ENCODE data around the gene VAV2. TPM values are rescaled to one million over a fixed set of nuclear protein-coding genes. Genes with fewer than 3 reads are reported as not detected.

Gene VAV2
- total and polyA plus RNA-seq, 5 donors from 2014 or later, result 0.24 to 0.67 (median 0.37) TPM; not detected in 1

- Mint-ChIP-seq H3K27me3 (no peaks in the 10 kb centered on the region), H3K9me3 (no peaks in the 10 kb centered on the region), H3K4me3 (no peak overlapping the region), H3K27ac (no peak overlapping the region), H3K36me3 (no peaks in the 10 kb centered on the region), H3K4me1 (no peaks in the 10 kb centered on the region)
- ATAC-seq (ENCODE audit: low read depth in 2 of 2) (no peak), DNase-seq (no peak)
- Histone ChIP-seq H3K27me3 (ENCODE audit: control insufficient read depth, insufficient read depth, low read length) (no peaks in the 10 kb centered on the region), H3K27ac (ENCODE audit: insufficient read depth, low read length, poor library complexity, severe bottlenecking) (no peak overlapping the region), H3K9me3 (ENCODE audit: control insufficient read depth in 2 of 2, low read length in 2 of 2) (no peaks in the 10 kb centered on the region), H3K4me1 (ENCODE audit: control insufficient read depth, insufficient read depth, low read length, poor library complexity, severe bottlenecking) (no peaks in the 10 kb centered on the region), H3K4me3 (ENCODE audit: low read depth, low read length) (no peak overlapping the region), H3K36me3 (ENCODE audit: control insufficient read depth, insufficient read depth, low read length) (no peaks in the 10 kb centered on the region)
Observed at GRCh38 chr9:133910855-133911514, 81.1 kb downstream of the VAV2 start.

DNA sequence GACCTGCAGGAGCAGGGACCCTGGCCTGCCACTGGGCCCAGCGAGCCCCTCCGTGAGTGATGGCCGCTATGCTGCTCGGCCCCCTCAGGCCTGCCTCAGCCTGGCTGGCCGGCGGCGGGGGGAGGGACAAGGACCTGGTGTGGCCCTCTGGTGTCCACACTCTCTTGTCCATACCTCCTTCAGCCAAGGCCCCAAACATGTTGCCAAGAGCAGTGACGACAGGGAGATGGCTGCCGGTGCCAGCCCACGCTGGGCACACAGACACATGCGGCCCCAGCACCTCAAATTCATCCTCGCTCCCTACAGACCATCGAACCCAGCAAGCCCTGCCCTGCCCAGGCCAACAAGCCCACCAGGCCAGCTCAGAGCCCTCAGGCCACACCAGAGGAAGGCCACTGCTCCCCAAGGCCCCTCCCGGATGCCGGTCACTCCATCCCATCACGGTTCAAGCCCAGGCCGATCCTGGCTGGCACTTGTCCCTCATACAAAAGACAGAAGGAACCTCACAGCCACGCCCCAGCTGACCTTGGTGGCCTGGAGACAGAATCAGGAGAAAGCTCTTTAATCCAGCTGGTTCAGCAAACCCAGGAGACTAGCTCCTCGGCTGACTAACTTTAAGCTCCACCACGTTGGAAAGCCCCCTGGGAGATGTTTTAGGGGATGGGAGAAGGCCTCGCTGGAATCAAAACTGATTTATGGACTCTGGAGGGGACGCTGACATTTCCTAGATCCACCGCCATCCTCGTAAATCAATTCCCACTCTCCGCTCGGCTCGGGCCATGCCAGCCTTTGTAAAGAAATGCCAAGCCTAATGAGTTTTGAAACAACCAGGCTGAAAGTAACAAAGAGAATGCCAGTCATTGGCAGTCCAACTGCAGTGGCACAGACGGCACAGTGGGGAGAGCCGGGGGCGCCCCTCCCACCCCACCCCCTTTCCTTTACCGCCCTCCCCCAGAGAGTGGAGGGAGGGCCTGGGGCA lies 84.9 kb downstream of the VAV2 start:
- H3K4me1 Mint-ChIP-seq, result no peaks in the 10 kb centered on the region
- no peak overlapping the region for H3K27ac Mint-ChIP-seq

GRCh38 chr9:133906218-133906617 lies 85.9 kb downstream of the VAV2 start:
- no peak for DNase-seq
- H3K4me3 Mint-ChIP-seq, result no peak overlapping the region
- ATAC-seq (ENCODE audit: low read depth in 2 of 2), result no peak
- Histone ChIP-seq H3K36me3 (ENCODE audit: control insufficient read depth, insufficient read depth, low read length) (no peaks in the 10 kb centered on the region), H3K4me1 (ENCODE audit: control insufficient read depth, insufficient read depth, low read length, poor library complexity, severe bottlenecking) (no peaks in the 10 kb centered on the region), H3K9me3 (ENCODE audit: control insufficient read depth in 2 of 2, low read length in 2 of 2) (no peaks in the 10 kb centered on the region), H3K27me3 (ENCODE audit: control insufficient read depth, insufficient read depth, low read length) (no peaks in the 10 kb centered on the region), H3K27ac (ENCODE audit: insufficient read depth, low read length, poor library complexity, severe bottlenecking) (no peak overlapping the region), H3K4me3 (ENCODE audit: low read depth, low read length) (no peak overlapping the region)
- H3K27me3 Mint-ChIP-seq, result no peaks in the 10 kb centered on the region
- H3K27ac Mint-ChIP-seq, result no peak overlapping the region
- no peaks in the 10 kb centered on the region for H3K4me1 Mint-ChIP-seq
- H3K36me3 Mint-ChIP-seq, result no peaks in the 10 kb centered on the region
- no peaks in the 10 kb centered on the region for H3K9me3 Mint-ChIP-seq

More for the DNA sequence above, 84.9 kb downstream of the VAV2 start:
- no peaks in the 10 kb centered on the region for H3K4me1 ChIP-seq (ENCODE audit: control insufficient read depth, insufficient read depth, low read length, poor library complexity, severe bottlenecking)
- Mint-ChIP-seq H3K4me3 (no peak overlapping the region), H3K27me3 (no peaks in the 10 kb centered on the region), H3K9me3 (no peaks in the 10 kb centered on the region), H3K36me3 (no peaks in the 10 kb centered on the region)
- H3K27ac ChIP-seq (ENCODE audit: insufficient read depth, low read length, poor library complexity, severe bottlenecking), result no peak overlapping the region
- no peaks in the 10 kb centered on the region for H3K36me3 ChIP-seq (ENCODE audit: control insufficient read depth, insufficient read depth, low read length)
- H3K27me3 ChIP-seq (ENCODE audit: control insufficient read depth, insufficient read depth, low read length), result no peaks in the 10 kb centered on the region
- DNase-seq, result no peak
- H3K9me3 ChIP-seq (ENCODE audit: control insufficient read depth in 2 of 2, low read length in 2 of 2), result no peaks in the 10 kb centered on the region
- H3K4me3 ChIP-seq (ENCODE audit: low read depth, low read length), result no peak overlapping the region
- ATAC-seq (ENCODE audit: low read depth in 2 of 2), result no peak

GRCh38 chr9:133905493-133905892 lies 86.6 kb downstream of the VAV2 start:
- Histone ChIP-seq H3K4me3 (ENCODE audit: low read depth, low read length) (no peak overlapping the region), H3K9me3 (ENCODE audit: control insufficient read depth in 2 of 2, low read length in 2 of 2) (no peaks in the 10 kb centered on the region), H3K4me1 (ENCODE audit: control insufficient read depth, insufficient read depth, low read length, poor library complexity, severe bottlenecking) (no peaks in the 10 kb centered on the region), H3K27me3 (ENCODE audit: control insufficient read depth, insufficient read depth, low read length) (no peaks in the 10 kb centered on the region), H3K36me3 (ENCODE audit: control insufficient read depth, insufficient read depth, low read length) (no peaks in the 10 kb centered on the region), H3K27ac (ENCODE audit: insufficient read depth, low read length, poor library complexity, severe bottlenecking) (no peak overlapping the region)
- Mint-ChIP-seq H3K4me3 (no peak overlapping the region), H3K36me3 (no peaks in the 10 kb centered on the region), H3K27ac (peak overlapping the region in 1 of 3 donors; percentile 32), H3K4me1 (no peaks in the 10 kb centered on the region), H3K9me3 (no peaks in the 10 kb centered on the region), H3K27me3 (no peaks in the 10 kb centered on the region)
- ATAC-seq (ENCODE audit: low read depth in 2 of 2) (no peak), DNase-seq (no peak)

- Mint-ChIP-seq H3K9me3 (no peaks in the 10 kb centered on the region), H3K4me3 (no peak overlapping the region), H3K36me3 (no peaks in the 10 kb centered on the region), H3K27ac (peak overlapping the region in 1 of 3 donors; percentile 43), H3K4me1 (no peaks in the 10 kb centered on the region), H3K27me3 (no peaks in the 10 kb centered on the region)
- Histone ChIP-seq H3K27ac (ENCODE audit: insufficient read depth, low read length, poor library complexity, severe bottlenecking) (no peak overlapping the region), H3K9me3 (ENCODE audit: control insufficient read depth in 2 of 2, low read length in 2 of 2) (no peaks in the 10 kb centered on the region), H3K36me3 (ENCODE audit: control insufficient read depth, insufficient read depth, low read length) (no peaks in the 10 kb centered on the region), H3K4me1 (ENCODE audit: control insufficient read depth, insufficient read depth, low read length, poor library complexity, severe bottlenecking) (no peaks in the 10 kb centered on the region), H3K4me3 (ENCODE audit: low read depth, low read length) (no peak overlapping the region), H3K27me3 (ENCODE audit: control insufficient read depth, insufficient read depth, low read length) (no peaks in the 10 kb centered on the region)
- ATAC-seq (ENCODE audit: low read depth in 2 of 2), result no peak
- no peak for DNase-seq
Observed at GRCh38 chr9:133904346-133905090, 87.6 kb downstream of the VAV2 start.

DNA sequence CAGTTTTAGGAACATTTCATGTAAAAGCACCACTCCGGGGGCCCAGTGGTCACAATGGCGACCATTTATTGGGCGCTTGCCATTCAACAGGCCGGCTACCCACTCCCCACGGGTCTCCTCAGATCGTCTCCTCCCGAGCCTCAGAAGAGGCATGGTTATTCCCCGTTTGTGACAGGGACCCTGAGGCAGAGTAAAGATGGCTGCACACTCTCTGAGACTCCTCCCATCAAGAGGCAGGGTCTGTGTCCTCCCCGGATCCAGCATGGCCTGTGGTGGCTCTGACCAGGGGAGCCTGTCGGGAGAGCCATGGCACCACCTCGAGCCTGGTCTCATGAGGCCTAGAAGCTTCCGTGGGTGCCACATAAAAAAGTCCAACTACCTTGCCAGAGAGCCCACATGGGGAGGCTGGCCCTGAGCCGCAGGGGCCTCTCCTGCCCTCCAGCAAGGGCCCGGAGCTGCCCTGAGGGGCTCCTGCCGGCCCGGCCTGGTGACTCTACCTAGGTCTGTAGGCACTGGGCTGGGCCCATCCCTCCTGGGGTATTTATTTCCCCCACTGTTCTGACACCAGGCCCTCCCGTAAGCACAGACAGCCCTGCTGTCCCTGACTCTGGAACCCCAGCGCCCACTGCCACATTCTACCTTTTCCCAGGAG lies 90.8 kb downstream of the VAV2 start:
- H3K27me3 Mint-ChIP-seq, result no peaks in the 10 kb centered on the region
- H3K4me1 ChIP-seq (ENCODE audit: control insufficient read depth, insufficient read depth, low read length, poor library complexity, severe bottlenecking), result no peaks in the 10 kb centered on the region
- H3K36me3 ChIP-seq (ENCODE audit: control insufficient read depth, insufficient read depth, low read length), result no peaks in the 10 kb centered on the region
- no peak overlapping the region for H3K4me3 ChIP-seq (ENCODE audit: low read depth, low read length)
- no peak overlapping the region for H3K27ac ChIP-seq (ENCODE audit: insufficient read depth, low read length, poor library complexity, severe bottlenecking)
- no peaks in the 10 kb centered on the region for H3K9me3 ChIP-seq (ENCODE audit: control insufficient read depth in 2 of 2, low read length in 2 of 2)
- H3K36me3 Mint-ChIP-seq, result no peaks in the 10 kb centered on the region
- H3K27me3 ChIP-seq (ENCODE audit: control insufficient read depth, insufficient read depth, low read length), result no peaks in the 10 kb centered on the region
- DNase-seq (no peak), ATAC-seq (ENCODE audit: low read depth in 2 of 2) (no peak)
- H3K27ac Mint-ChIP-seq, result no peak overlapping the region
- no peaks in the 10 kb centered on the region for H3K9me3 Mint-ChIP-seq
- no peaks in the 10 kb centered on the region for H3K4me1 Mint-ChIP-seq
- no peak overlapping the region for H3K4me3 Mint-ChIP-seq

DNA sequence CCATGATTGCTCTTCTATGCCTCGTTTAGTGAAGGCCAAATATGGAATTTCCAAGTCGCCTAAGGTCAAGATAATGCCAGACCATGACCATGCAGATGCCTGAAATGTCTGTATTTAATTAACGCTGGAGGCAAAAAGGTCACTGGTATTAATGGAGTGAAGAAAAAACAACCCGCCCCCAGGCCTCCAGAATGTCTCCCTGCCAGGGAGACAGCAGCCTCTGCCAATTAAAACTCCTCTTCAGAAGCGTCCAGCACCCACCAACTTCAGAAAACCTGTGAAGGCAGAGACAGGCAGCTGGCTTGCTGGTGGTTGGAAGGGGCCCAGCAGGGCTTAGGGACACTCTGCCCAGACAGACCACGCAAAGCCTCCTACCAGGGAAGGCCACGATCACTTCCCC lies 94.4 kb downstream of the VAV2 start:
- Histone ChIP-seq H3K4me3 (ENCODE audit: low read depth, low read length) (no peak overlapping the region), H3K36me3 (ENCODE audit: control insufficient read depth, insufficient read depth, low read length) (no peaks in the 10 kb centered on the region), H3K4me1 (ENCODE audit: control insufficient read depth, insufficient read depth, low read length, poor library complexity, severe bottlenecking) (no peaks in the 10 kb centered on the region), H3K27me3 (ENCODE audit: control insufficient read depth, insufficient read depth, low read length) (no peaks in the 10 kb centered on the region), H3K27ac (ENCODE audit: insufficient read depth, low read length, poor library complexity, severe bottlenecking) (no peak overlapping the region), H3K9me3 (ENCODE audit: control insufficient read depth in 2 of 2, low read length in 2 of 2) (no peaks in the 10 kb centered on the region)
- Mint-ChIP-seq H3K4me3 (no peak overlapping the region), H3K36me3 (no peaks in the 10 kb centered on the region), H3K9me3 (no peaks in the 10 kb centered on the region), H3K4me1 (no peaks in the 10 kb centered on the region), H3K27me3 (no peaks in the 10 kb centered on the region), H3K27ac (no peak overlapping the region)
- DNase-seq (no peak), ATAC-seq (ENCODE audit: low read depth in 2 of 2) (no peak)

All from CD4-positive, CD25-positive, alpha-beta regulatory T cell (primary cell).